Measurements from ENCODE around the gene ZDHHC21. TPM values are rescaled to one million over a fixed set of nuclear protein-coding genes. Genes with fewer than 3 reads are reported as not detected.

The ZDHHC21 gene
- total RNA-seq, 1 experiment from 2014 or later, result 9.0 TPM

GRCh38 chr9:14574173-14574572, 119.1 kb downstream of the ZDHHC21 start:
- no peak overlapping the region for H3K4me3 Mint-ChIP-seq
- Histone ChIP-seq H3T11ph (ENCODE audit: low read length) (no peak overlapping the region), H3K9ac (ENCODE audit: extremely low read depth, insufficient read length, low read length) (no peak overlapping the region), H4K20me1 (ENCODE audit: control insufficient read depth, insufficient read depth, insufficient read length) (no peaks in the 10 kb centered on the region), H3K79me1 (ENCODE audit: insufficient read depth, low read depth, low read length, poor library complexity, severe bottlenecking) (no peaks in the 10 kb centered on the region), H2BK15ac (ENCODE audit: low read depth, low read length) (no peak overlapping the region), H3K4me2 (ENCODE audit: insufficient read depth, insufficient read length, low read length) (no peak overlapping the region), H4K5ac (ENCODE audit: insufficient read length, low read depth, low read length) (no peak overlapping the region), H2BK5ac (ENCODE audit: insufficient read length, low read length) (no peak overlapping the region), H4K8ac (replicated peaks; ENCODE audit: insufficient read length, low read depth, low read length) (no peak overlapping the region), H3K23ac (ENCODE audit: insufficient read length, low read depth, low read length) (no peak overlapping the region), H3K4ac (ENCODE audit: low read depth, low read length) (no peak overlapping the region), H2BK120ac (ENCODE audit: low read depth, low read length, poor library complexity, severe bottlenecking) (no peak overlapping the region), H3K56ac (ENCODE audit: insufficient read length, low read depth, low read length) (no peak overlapping the region), H3K18ac (ENCODE audit: insufficient read length, low read depth, low read length) (no peak overlapping the region), H4K91ac (ENCODE audit: insufficient read length, low read depth, low read length) (no peak overlapping the region), H2BK12ac (ENCODE audit: insufficient read length, low read depth, low read length) (no peak overlapping the region), H3K14ac (ENCODE audit: insufficient read depth, low read length) (no peak overlapping the region), H2AFZ (ENCODE audit: low read length) (no peak overlapping the region), H3K23me2 (ENCODE audit: insufficient read length, low read depth, low read length, poor library complexity, severe bottlenecking) (no peaks in the 10 kb centered on the region), H2AK5ac (ENCODE audit: insufficient read length, low read length) (no peak overlapping the region), H3K9me3 (ENCODE audit: control insufficient read depth, low read depth, low read length) (no peaks in the 10 kb centered on the region), H3K27me3 (ENCODE audit: insufficient read depth, low read length) (no peaks in the 10 kb centered on the region), H3K4me1 (ENCODE audit: insufficient read depth, low read length) (no peaks in the 10 kb centered on the region), H3K79me2 (ENCODE audit: insufficient read depth, low read length) (no peaks in the 10 kb centered on the region), H2BK20ac (ENCODE audit: low read depth, low read length, poor library complexity, severe bottlenecking) (no peak overlapping the region), H3K27ac (ENCODE audit: insufficient read length, low read depth, low read length) (no peak overlapping the region)
- H3K36me3 Mint-ChIP-seq (ENCODE audit: insufficient read depth in 1 of 3, low read depth in 3 of 3), result no peaks in the 10 kb centered on the region
- no peak for TF ChIP-seq CTCF (conservative IDR thresholded peaks at IDR 0.05)
- no peak for DNase-seq
- no CpG with 5 or more reads among the region's 1 CpG for WGBS (ENCODE audit: extremely low coverage, insufficient read length, low lambda C conversion rate)
- peaks cover 4 to 5% of the 10 kb centered on the region in 2 experiments; a peak in 3 of 4 replicates for H3K4me1 Mint-ChIP-seq
- no peak overlapping the region for H3K27ac Mint-ChIP-seq
- no peaks in the 10 kb centered on the region for H3K27me3 Mint-ChIP-seq (ENCODE audit: low read depth)
- H3K9me3 Mint-ChIP-seq, result peaks cover 3 to 8% of the 10 kb centered on the region in 2 experiments; a peak in 4 of 5 replicates
